ENCODE measurements around the gene TUBE1. TPM values are rescaled to one million over a fixed set of nuclear protein-coding genes. Genes with fewer than 3 reads are reported as not detected.

The TUBE1 gene
- total and polyA plus RNA-seq, 7 donors: 7.6 to 65.2 (median 32.5) TPM

- Histone ChIP-seq H3K27ac (no peak overlapping the region), H3K9me3 (no peaks in the 10 kb centered on the region), H3K4me3 (no peak overlapping the region), H3K4me1 (peaks cover 0 to 21% (median 9%) of the 10 kb centered on the region in 4 donors), H3K27me3 (no peaks in the 10 kb centered on the region), H3K36me3 (peaks cover 0 to 24% (median 0%) of the 10 kb centered on the region in 4 donors)
- TF ChIP-seq POLR2A (IDR thresholded peaks at IDR 0.05) (no peak), EP300 (IDR thresholded peaks at IDR 0.05) (no peak), POLR2AphosphoS5 (IDR thresholded peaks at IDR 0.05) (no peak), CTCF (IDR thresholded peaks at IDR 0.05) (no peak)
- 93 to 95% methylated on average over 8 of the region's 8 CpGs for WGBS, 2 donors
- intact Hi-C loops (cut with DNase I): loop anchor here (5.0 to 10.0 kb wide), 2 partner anchors 67 to 229 kb away; no protein-coding TSS in a partner anchor
- DNase-seq: no peak
These were observed 1.8 kb downstream of the TUBE1 start for GRCh38 chr6:112085286-112086065.

GRCh38 chr6:112081569-112081968 lies 5.7 kb downstream of the TUBE1 start:
- intact Hi-C loops (cut with DNase I): loop anchor here (10.0 kb wide), 1 partner anchor 233 kb away; no protein-coding TSS in a partner anchor
- no peaks in the 10 kb centered on the region for H3K9me3 ChIP-seq
- peaks cover 0 to 11% (median 5%) of the 10 kb centered on the region in 4 donors for H3K4me1 ChIP-seq
- TF ChIP-seq EP300 (IDR thresholded peaks at IDR 0.05): no peak
- TF ChIP-seq POLR2AphosphoS5 (IDR thresholded peaks at IDR 0.05): no peak
- no peak for TF ChIP-seq POLR2A (IDR thresholded peaks at IDR 0.05)
- WGBS, 2 donors: 92 to 96% methylated on average over 4 of the region's 4 CpGs
- H3K36me3 ChIP-seq: peaks cover 0 to 63% (median 2%) of the 10 kb centered on the region in 4 donors
- H3K27me3 ChIP-seq: no peaks in the 10 kb centered on the region
- no peak overlapping the region for H3K27ac ChIP-seq
- H3K4me3 ChIP-seq: no peak overlapping the region
- DNase-seq: no peak

- no peak for TF ChIP-seq POLR2AphosphoS5 (IDR thresholded peaks at IDR 0.05)
- TF ChIP-seq EP300 (IDR thresholded peaks at IDR 0.05): no peak
- no peak for TF ChIP-seq CTCF (IDR thresholded peaks at IDR 0.05)
- no peak for TF ChIP-seq POLR2A (IDR thresholded peaks at IDR 0.05)
- 50 to 65% methylated on average over 3 of the region's 3 CpGs for WGBS, 2 donors
- no peak overlapping the region for H3K4me3 ChIP-seq
- no peak overlapping the region for H3K27ac ChIP-seq
- peaks cover 0 to 27% (median 4%) of the 10 kb centered on the region in 4 donors for H3K36me3 ChIP-seq
- DNase-seq: no peak
- intact Hi-C loops (cut with DNase I): no loop called here
- no peaks in the 10 kb centered on the region for H3K4me1 ChIP-seq
- H3K9me3 ChIP-seq: no peaks in the 10 kb centered on the region
- no peaks in the 10 kb centered on the region for H3K27me3 ChIP-seq
These were observed 20.7 kb downstream of the TUBE1 start for GRCh38 chr6:112066606-112067005.

- Histone ChIP-seq H3K4me3 (no peak overlapping the region), H3K9me3 (no peaks in the 10 kb centered on the region), H3K27me3 (no peaks in the 10 kb centered on the region), H3K4me1 (no peaks in the 10 kb centered on the region), H3K27ac (no peak overlapping the region), H3K36me3 (peaks cover 0 to 16% (median 2%) of the 10 kb centered on the region in 4 donors)
- TF ChIP-seq CTCF (IDR thresholded peaks at IDR 0.05) (no peak), POLR2A (IDR thresholded peaks at IDR 0.05) (no peak), POLR2AphosphoS5 (IDR thresholded peaks at IDR 0.05) (no peak), EP300 (IDR thresholded peaks at IDR 0.05) (no peak)
- no peak for DNase-seq
- intact Hi-C loops (cut with DNase I): no loop called here
- 57 to 80% methylated on average over 6 of the region's 6 CpGs for WGBS, 2 donors
These were observed 21.8 kb downstream of the TUBE1 start for GRCh38 chr6:112065426-112065986.

- TF ChIP-seq CTCF (IDR thresholded peaks at IDR 0.05) (no peak), EP300 (IDR thresholded peaks at IDR 0.05) (no peak), POLR2AphosphoS5 (IDR thresholded peaks at IDR 0.05) (no peak), POLR2A (IDR thresholded peaks at IDR 0.05) (no peak)
- no peak for DNase-seq
- intact Hi-C loops (cut with DNase I): no loop called here
- no peak overlapping the region for H3K27ac ChIP-seq
- H3K4me1 ChIP-seq: no peaks in the 10 kb centered on the region
- H3K36me3 ChIP-seq: no peaks in the 10 kb centered on the region
- 85 to 89% methylated on average over 3 of the region's 3 CpGs for WGBS, 2 donors
- no peaks in the 10 kb centered on the region for H3K9me3 ChIP-seq
- H3K27me3 ChIP-seq: no peaks in the 10 kb centered on the region
- H3K4me3 ChIP-seq: no peak overlapping the region
These were observed 24.3 kb downstream of the TUBE1 start for GRCh38 chr6:112062966-112063365.
